ENCODE measurements around the gene DENND4B.

The DENND4B gene

GRCh38 chr1:153944005-153944826, 2.3 kb downstream of the DENND4B start:
- no peak for DNase-seq

- no peak for DNase-seq
These were observed 3.6 kb downstream of the DENND4B start for GRCh38 chr1:153942766-153943549.

DNA sequence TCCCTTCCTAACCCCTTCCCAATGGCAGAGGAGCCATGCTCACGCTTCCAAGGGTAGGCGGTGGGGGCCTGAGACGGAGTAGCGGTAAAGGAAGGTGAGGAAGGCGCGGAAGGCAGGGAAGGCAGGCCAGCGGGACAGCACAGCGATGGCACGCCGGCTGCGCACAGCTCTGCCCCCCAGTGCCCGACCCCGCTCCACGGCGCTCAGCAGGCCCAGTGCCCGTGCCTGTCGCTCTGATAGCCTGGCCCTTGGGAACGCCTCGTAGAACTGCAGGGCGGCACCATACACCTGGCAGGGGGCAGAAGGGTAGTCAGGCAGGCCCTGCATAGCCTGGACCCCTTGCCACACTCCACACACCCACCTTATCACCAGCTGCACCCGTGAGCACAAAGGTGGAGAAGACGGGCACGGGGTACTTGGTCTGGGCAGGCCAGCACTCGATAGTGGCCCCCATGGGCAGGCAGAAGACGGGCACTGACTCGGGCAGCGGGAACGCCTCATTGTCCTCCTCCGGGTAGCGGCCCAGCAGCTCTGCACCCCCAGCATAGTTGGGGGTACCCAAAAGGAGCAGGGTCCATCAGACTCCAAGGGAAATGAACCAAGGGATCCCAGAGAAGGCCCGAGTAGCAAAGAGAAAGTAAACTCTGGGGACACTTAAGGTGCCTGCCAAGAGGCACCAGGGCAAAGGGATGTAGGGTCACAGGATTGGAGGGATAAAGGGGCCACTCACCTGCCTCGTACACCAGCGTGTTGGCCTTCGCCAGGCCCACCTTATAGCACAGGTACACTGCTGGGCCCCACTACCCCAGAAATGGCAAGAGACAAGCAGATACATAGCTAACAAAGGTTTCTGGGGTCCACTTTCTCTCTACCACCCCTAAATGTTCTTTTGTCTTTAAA, 4.4 kb downstream of the DENND4B start:
- DNase-seq, result no peak

DNA sequence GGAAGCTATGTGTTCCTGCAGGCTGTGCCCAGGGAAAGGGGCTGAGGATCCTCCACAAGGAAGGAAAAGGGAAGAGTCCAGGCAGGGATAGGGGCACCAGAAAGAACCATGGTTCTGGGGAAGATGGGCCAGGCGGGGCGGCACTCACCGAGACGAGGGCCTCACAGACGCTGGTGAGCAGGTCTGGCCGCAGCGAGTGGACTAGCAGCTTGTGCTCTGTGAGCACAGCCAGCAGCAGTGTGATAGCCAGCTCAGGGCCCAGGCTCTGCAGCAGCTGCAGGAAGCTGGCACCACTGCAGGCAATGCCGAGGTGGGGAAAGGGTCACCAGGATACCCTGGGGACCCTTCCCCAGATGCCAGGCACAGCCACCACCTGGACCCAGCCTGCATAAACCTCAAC, 5.8 kb downstream of the DENND4B start:
- DNase-seq, result no peak

GRCh38 chr1:153939476-153939875, 7.0 kb downstream of the DENND4B start:
- no peak for DNase-seq

- DNase-seq, result no peak
These were observed 7.5 kb downstream of the DENND4B start for GRCh38 chr1:153938996-153939395.

GRCh38 chr1:153937331-153937730, 9.2 kb downstream of the DENND4B start:
- no peak for DNase-seq

DNA sequence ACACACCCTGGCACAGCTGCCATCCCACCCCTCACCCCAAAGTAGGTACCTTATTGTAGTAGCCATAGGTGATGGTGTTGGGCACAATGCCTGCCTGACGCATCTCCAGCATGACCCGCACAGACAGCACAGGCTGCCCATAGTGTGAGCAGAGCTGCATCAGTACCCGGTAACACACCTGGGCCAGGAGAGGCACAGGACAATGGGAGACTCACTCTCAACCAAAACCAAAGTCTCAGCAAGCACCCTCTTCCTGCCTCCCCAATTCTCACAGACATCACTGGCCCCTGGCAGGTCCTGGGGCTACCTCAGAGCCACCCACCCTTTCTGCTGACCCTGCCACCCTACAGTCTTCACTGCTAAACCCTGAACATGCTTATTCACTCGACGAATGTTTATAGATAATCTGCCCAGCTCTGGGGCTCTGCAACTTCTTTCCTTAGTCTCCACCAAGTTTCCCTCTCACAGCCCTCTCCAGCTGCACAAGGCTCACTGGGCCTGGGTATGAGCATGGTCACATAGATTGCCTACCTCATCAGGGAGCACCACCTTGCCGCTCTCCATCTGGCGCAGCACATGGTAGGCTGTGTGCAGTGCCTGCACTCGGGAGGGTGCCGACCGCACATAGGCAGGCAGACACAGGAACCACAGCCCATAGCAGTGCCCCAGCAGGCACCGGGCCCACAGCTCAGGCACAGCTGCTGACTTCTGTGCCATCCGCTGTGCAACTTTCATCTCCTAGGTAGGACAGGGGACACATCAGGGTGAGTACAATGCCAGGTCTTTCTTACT, 10.3 kb downstream of the DENND4B start:
- DNase-seq, result peak; percentile 41

- no peak for DNase-seq
These were observed 11.8 kb downstream of the DENND4B start for GRCh38 chr1:153934746-153935145.

GRCh38 chr1:153933955-153934354, 12.6 kb downstream of the DENND4B start:
- DNase-seq, result no peak

DNA sequence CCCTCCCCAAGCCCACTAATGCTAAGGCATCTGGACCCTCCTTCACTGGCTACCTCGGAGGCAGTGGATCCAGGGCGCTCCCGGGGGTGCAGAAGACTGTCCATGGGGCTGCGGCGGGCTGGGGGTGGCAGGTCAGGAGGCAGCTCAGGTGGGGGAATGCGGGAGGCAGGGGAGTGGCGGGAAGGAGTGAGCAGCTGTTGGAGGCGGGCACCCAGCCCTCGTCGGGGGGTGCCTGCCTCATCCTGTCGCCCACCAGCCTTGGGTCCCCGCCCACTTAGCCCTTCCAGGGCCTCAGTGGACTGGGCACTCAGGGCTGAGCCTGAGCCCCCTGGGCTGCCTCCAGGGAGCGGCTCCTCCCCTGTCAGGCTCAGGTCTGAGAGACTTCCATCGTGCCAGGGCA, 13.1 kb downstream of the DENND4B start:
- no peak for DNase-seq

- DNase-seq, result no peak
These were observed 14.1 kb downstream of the DENND4B start for GRCh38 chr1:153932156-153933131.

DNA sequence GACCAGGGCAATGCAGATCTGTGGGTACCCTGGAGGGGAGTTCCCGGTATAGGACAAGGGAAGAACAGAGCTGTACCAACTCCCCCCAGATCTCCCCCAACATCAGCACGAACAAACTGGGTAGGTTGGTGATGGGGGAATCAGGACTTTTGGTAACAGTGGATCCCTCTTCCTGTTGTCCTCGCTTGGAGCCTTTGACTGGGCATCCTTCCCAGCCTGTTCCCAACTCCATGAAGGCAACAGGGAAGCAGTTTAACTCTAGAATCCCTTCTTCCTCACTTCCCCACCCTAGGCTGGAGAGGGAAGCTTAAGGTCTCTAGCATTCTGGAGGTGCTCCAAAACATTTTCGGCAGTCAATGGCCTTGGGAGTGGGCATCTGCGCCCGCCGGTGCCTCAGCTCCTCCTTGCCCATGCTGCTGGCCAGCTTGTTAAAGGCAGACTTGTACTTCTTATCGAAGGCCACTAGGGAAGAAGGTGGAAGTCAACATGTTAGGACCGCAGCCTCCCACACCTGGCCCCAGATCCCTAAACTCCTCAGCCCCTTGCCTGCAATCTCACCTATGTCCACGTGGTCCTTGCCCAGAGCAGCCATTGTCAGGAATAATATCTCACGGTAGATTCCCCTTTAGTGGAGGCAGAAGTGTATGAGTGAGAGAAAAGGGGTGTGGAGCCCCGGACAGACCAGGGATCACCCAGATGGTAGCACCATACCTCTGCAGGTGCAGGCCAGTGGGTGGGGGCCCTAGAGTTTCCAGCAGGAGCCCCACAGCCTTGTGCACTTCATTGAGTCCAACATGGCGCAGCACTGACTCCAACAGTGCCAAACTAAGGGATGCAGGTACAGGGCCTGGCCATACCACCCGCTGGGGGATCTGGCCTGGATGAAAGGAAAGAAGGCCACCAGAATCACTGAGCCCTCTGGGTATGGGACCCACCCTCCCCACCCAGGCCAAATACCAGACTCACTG, 16.3 kb downstream of the DENND4B start:
- DNase-seq, result no peak

GRCh38 chr1:153929426-153929825, 17.1 kb downstream of the DENND4B start:
- no peak for DNase-seq

GRCh38 chr1:153928791-153929341, 17.7 kb downstream of the DENND4B start:
- no peak for DNase-seq

- no peak for DNase-seq
These were observed 18.3 kb downstream of the DENND4B start for GRCh38 chr1:153928245-153928644.

DNA sequence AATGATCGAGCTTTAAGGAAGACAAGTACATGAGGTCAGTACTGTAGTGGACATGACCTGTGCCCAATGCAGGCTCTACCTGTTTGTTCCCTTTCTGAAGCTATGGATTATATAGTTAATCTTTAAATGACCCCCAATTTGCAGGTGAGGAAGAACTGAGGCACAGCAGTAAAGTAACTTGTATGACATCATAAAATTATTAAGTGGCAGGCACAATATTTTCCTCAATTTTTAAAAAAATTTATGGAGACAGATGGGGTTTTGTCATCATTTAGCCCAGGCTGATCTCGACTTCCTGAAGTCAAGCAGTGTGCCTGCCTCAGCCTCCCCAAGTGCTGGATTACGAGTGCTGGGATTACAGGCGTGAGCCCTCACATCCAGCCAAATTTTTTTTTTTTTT, 20.1 kb downstream of the DENND4B start:
- no peak for DNase-seq

DNA sequence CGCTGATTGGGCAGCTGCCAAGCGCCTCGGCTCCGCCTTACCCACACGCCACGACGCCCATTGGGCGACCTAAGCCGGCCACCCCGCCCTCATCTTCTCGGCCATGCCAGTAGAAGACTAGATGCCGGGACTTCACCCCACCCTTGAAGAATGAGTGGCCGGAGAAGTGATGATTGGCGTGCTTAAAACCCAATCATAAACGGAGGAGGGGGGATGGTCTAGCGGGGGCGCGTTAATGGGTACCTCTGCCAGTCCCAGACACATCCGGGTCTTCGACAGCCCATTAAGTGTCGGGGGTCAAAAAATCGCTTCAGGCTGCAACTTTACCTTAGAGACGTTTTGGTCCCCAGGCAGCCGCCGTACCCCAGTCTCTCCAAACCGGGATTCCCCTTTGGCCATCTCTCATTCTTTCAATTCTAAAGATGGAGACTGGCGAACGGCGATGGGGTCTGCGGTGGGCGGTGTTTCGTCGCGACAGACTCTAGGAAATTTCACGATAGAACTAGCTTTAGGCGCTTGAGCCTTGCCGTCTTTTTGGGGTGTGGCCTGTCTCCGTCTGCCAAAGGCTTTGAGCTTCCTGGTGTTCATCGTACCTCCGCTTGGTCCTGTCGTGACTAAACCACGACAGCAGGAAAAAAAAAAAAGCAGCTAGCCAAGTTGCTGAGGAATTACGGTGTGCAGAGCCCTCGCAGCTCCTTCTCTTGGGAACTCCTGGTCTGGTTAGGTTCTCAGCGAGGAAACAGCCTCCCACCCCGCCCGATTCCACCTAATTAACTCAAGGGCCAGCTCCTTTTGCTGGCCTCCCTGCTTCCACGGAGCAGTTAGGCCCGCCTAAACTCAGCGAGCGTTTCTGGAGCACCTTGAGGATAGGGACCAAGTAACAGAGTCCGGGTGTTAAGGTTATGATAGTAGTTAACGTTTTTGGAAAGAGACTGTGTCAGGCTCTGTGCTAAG, 23.3 kb downstream of the DENND4B start, which contains the start of gene GATAD2B:
TSS of gene GATAD2B (minus strand) at position 1 of the 954 bp plus-strand sequence. CDS start 94,625 bp downstream, outside the sequence.
- DNase-seq, result peak; percentile 100
